ENCODE results near the gene ABTB2. TPM values are rescaled to one million over a fixed set of nuclear protein-coding genes. Genes with fewer than 3 reads are reported as not detected.

ABTB2 gene
- polyA plus RNA-seq, 1 donor (not counting 4 experiments of a cell fraction or from before 2014, with no cell fraction given) = 1.0 TPM

DNA sequence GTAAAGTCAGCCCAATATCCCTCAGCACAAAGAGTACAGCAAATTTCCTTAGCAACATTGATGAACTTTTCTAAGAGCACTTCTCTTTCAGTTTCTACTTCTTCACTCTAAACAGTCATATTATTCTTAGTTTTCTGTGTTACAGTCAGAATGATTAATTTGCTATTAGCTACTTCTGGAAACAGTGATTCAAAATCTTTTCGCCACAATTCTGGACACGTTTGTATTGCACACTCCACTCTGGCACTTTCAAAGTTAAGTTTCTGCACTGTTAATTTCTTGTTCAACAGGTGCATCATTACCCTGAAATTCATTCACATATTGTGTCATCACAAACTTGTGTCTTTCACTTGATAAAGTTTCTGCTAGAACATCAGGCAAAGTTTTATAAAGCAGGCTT, 22.5 kb downstream of the ABTB2 start:
- Histone ChIP-seq H3K9me3 (ENCODE audit: control insufficient read depth, low read depth, low read length) (no peaks in the 10 kb centered on the region), H3K27ac (ENCODE audit: control insufficient read depth, insufficient read depth, low read length) (no peak overlapping the region), H3K4me2 (ENCODE audit: control insufficient read depth, extremely low read depth, insufficient read depth, low read depth, low read length) (no peak overlapping the region), H2AFZ (ENCODE audit: control insufficient read depth, low read length) (no peak overlapping the region), H3K36me3 (ENCODE audit: control insufficient read depth in 2 of 2, extremely low read depth in 1 of 2, insufficient read depth in 2 of 2, low read length in 2 of 2) (no peaks in the 10 kb centered on the region), H3K27me3 (ENCODE audit: control insufficient read depth, extremely low read depth, insufficient read depth, low read length) (no peaks in the 10 kb centered on the region), H3K4me1 (ENCODE audit: control insufficient read depth, extremely low read depth, insufficient read depth, low read length) (no peaks in the 10 kb centered on the region), H3K9me1 (ENCODE audit: control insufficient read depth, extremely low read depth, insufficient read depth, low read length) (peaks cover 2% of the 10 kb centered on the region), H3K9ac (ENCODE audit: control insufficient read depth, extremely low read depth, insufficient read depth, low read length) (no peak overlapping the region), H3K79me2 (ENCODE audit: control insufficient read depth, insufficient read depth, low read length) (no peaks in the 10 kb centered on the region), H4K20me1 (ENCODE audit: control insufficient read depth, extremely low read depth, insufficient read depth, low read length) (no peaks in the 10 kb centered on the region), H3K4me3 (ENCODE audit: control insufficient read depth in 2 of 3, extremely low read depth in 1 of 3, insufficient read depth in 2 of 3, low read depth in 1 of 3, low read length in 3 of 3) (no peak overlapping the region)
- dilution Hi-C loops (cut with MboI; ENCODE audit: extremely low pct_ligation_motif_present, low sequenced_read_pairs) = no loop called here
- no peak for TF ChIP-seq EZH2 (IDR thresholded peaks at IDR 0.05; ENCODE audit: low read length)
- TF ChIP-seq, protein P1, sequence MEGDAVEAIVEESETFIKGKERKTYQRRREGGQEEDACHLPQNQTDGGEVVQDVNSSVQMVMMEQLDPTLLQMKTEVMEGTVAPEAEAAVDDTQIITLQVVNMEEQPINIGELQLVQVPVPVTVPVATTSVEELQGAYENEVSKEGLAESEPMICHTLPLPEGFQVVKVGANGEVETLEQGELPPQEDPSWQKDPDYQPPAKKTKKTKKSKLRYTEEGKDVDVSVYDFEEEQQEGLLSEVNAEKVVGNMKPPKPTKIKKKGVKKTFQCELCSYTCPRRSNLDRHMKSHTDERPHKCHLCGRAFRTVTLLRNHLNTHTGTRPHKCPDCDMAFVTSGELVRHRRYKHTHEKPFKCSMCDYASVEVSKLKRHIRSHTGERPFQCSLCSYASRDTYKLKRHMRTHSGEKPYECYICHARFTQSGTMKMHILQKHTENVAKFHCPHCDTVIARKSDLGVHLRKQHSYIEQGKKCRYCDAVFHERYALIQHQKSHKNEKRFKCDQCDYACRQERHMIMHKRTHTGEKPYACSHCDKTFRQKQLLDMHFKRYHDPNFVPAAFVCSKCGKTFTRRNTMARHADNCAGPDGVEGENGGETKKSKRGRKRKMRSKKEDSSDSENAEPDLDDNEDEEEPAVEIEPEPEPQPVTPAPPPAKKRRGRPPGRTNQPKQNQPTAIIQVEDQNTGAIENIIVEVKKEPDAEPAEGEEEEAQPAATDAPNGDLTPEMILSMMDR (optimal IDR thresholded peaks at IDR 0.05 in 1 of 3, IDR thresholded peaks at IDR 0.05 in 1 of 3, conservative IDR thresholded peaks at IDR 0.05 in 1 of 3; ENCODE audit: extremely low read depth in 1 of 3, insufficient read depth in 2 of 3, low read length in 3 of 3) = no peak
- FAIRE-seq (no peak), DNase-seq (ENCODE audit: low read depth, low spot score) (no peak)

DNA sequence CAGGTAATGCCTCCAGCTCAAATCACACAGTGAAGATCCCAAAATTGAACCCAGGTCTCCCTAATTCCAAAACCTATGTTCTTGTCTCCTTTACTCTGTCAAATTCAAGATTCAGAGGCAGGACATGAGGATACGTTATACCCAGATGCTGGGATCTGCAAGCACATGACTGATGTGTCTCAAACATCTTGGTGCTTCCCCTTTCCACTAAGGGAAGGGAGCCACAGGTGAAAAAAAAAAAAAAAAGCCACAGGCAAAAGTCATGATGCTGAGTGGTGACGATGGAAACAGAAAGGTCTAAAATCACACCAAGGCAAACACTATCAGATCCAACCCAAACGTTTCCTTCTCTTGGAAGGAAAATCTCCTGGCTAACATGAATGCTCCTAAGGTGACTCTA, 24.0 kb downstream of the ABTB2 start:
- DNase-seq (ENCODE audit: low read depth, low spot score) (no peak), FAIRE-seq (no peak)
- dilution Hi-C loops (cut with MboI; ENCODE audit: extremely low pct_ligation_motif_present, low sequenced_read_pairs) = no loop called here
- no peak overlapping the region for H3K4me3 ChIP-seq (ENCODE audit: control insufficient read depth in 2 of 3, extremely low read depth in 1 of 3, insufficient read depth in 2 of 3, low read depth in 1 of 3, low read length in 3 of 3)
- H3K36me3 ChIP-seq (ENCODE audit: control insufficient read depth in 2 of 2, extremely low read depth in 1 of 2, insufficient read depth in 2 of 2, low read length in 2 of 2) = no peaks in the 10 kb centered on the region
- H3K4me2 ChIP-seq (ENCODE audit: control insufficient read depth, extremely low read depth, insufficient read depth, low read depth, low read length) = no peak overlapping the region
- H3K9me3 ChIP-seq (ENCODE audit: control insufficient read depth, low read depth, low read length) = no peaks in the 10 kb centered on the region
- TF ChIP-seq EZH2 (IDR thresholded peaks at IDR 0.05; ENCODE audit: low read length) = no peak
- TF ChIP-seq, protein P1 (optimal IDR thresholded peaks at IDR 0.05 in 1 of 3, IDR thresholded peaks at IDR 0.05 in 1 of 3, conservative IDR thresholded peaks at IDR 0.05 in 1 of 3; ENCODE audit: extremely low read depth in 1 of 3, insufficient read depth in 2 of 3, low read length in 3 of 3) = no peak
- no peak overlapping the region for H3K27ac ChIP-seq (ENCODE audit: control insufficient read depth, insufficient read depth, low read length)
- H4K20me1 ChIP-seq (ENCODE audit: control insufficient read depth, extremely low read depth, insufficient read depth, low read length) = no peaks in the 10 kb centered on the region
- no peaks in the 10 kb centered on the region for H3K27me3 ChIP-seq (ENCODE audit: control insufficient read depth, extremely low read depth, insufficient read depth, low read length)
- H3K9me1 ChIP-seq (ENCODE audit: control insufficient read depth, extremely low read depth, insufficient read depth, low read length) = peaks cover 2% of the 10 kb centered on the region
- H3K4me1 ChIP-seq (ENCODE audit: control insufficient read depth, extremely low read depth, insufficient read depth, low read length) = no peaks in the 10 kb centered on the region
- no peaks in the 10 kb centered on the region for H3K79me2 ChIP-seq (ENCODE audit: control insufficient read depth, insufficient read depth, low read length)
- H2AFZ ChIP-seq (ENCODE audit: control insufficient read depth, low read length) = no peak overlapping the region
- no peak overlapping the region for H3K9ac ChIP-seq (ENCODE audit: control insufficient read depth, extremely low read depth, insufficient read depth, low read length)

Data from keratinocyte (primary cell).